HG03460 (cell line): ENCODE results near the gene PRR5.
"Not testable (repeated sequence)": the region's sequence is repeated elsewhere in the genome, so short reads cannot be mapped to it uniquely, and the experiment has no call there.

Source experiments
- ATAC-seq: cut with Tn5 transposase; IDR thresholded peaks from one replicate; pipeline ENCODE4 v1.9.1; 2021; ENCODE audit not compliant: unreplicated experiment

PRR5 gene

GRCh38 chr22:44673406-44673805 lies 28.6 kb upstream of the PRR5 start:
- no peak for ATAC-seq

GRCh38 chr22:44676066-44676440 lies 26.0 kb upstream of the PRR5 start:
- not testable (repeated sequence) for ATAC-seq

- ATAC-seq = no peak
These were observed 25.3 kb upstream of the PRR5 start for GRCh38 chr22:44676441-44677352.

GRCh38 chr22:44677353-44677840 lies 24.6 kb upstream of the PRR5 start:
- ATAC-seq = no peak

- ATAC-seq = no peak
These were observed 24.0 kb upstream of the PRR5 start for GRCh38 chr22:44677871-44678555.

- ATAC-seq = no peak
These were observed 23.3 kb upstream of the PRR5 start for GRCh38 chr22:44678556-44679305.

GRCh38 chr22:44679306-44679647 lies 22.7 kb upstream of the PRR5 start:
- not testable (repeated sequence) for ATAC-seq

GRCh38 chr22:44680058-44680457 lies 21.9 kb upstream of the PRR5 start:
- ATAC-seq = no peak

GRCh38 chr22:44680481-44680894 lies 21.5 kb upstream of the PRR5 start:
- no peak for ATAC-seq

- no peak for ATAC-seq
These were observed 19.3 kb upstream of the PRR5 start for GRCh38 chr22:44682556-44683168.

- ATAC-seq = peak; percentile 41
These were observed 18.8 kb upstream of the PRR5 start for GRCh38 chr22:44683237-44683636.

- ATAC-seq = no peak
These were observed 18.1 kb upstream of the PRR5 start for GRCh38 chr22:44683881-44684280.

GRCh38 chr22:44684506-44685383 lies 17.3 kb upstream of the PRR5 start:
- no peak for ATAC-seq

GRCh38 chr22:44685384-44686056 lies 16.5 kb upstream of the PRR5 start:
- ATAC-seq = no peak

- no peak for ATAC-seq
These were observed 15.0 kb upstream of the PRR5 start for GRCh38 chr22:44686873-44687600.

- no peak for ATAC-seq
These were observed 12.8 kb upstream of the PRR5 start for GRCh38 chr22:44689173-44689572.

- ATAC-seq = no peak
These were observed 12.0 kb upstream of the PRR5 start for GRCh38 chr22:44689915-44690524.
